Trophoblast cell (in vitro differentiated cells and primary cell): Measurements from ENCODE around the gene UBE2D2.

Source experiments
- DNase-seq, 2 donors: peaks; one replicate each; pipeline ENCODE4 v3.0.0-alpha.2; 2016
- H2AFZ ChIP-seq: 2 replicates; pipeline ENCODE4 v1.6.1; 2013; ENCODE audit warnings: low read length, moderate library complexity, mild to moderate bottlenecking; ENCODE audit not compliant: insufficient read depth, poor library complexity
- H2AK5ac ChIP-seq: 2 replicates; pipeline ENCODE4 v1.6.1; 2013; ENCODE audit warnings: mild to moderate bottlenecking, low read length
- H2BK120ac ChIP-seq: 2 replicates; pipeline ENCODE4 v1.6.1; 2013; ENCODE audit warnings: low read length, mild to moderate bottlenecking, moderate library complexity; ENCODE audit not compliant: insufficient read depth, poor library complexity
- H2BK12ac ChIP-seq: 2 replicates; pipeline ENCODE4 v1.6.1; 2013; ENCODE audit warnings: mild to moderate bottlenecking, low read length, moderate library complexity
- H2BK5ac ChIP-seq: 2 replicates; pipeline ENCODE4 v1.6.1; 2013; ENCODE audit warnings: low read length, low read depth, moderate library complexity, mild to moderate bottlenecking; ENCODE audit not compliant: poor library complexity
- H3K14ac ChIP-seq: 2 replicates; pipeline ENCODE4 v1.6.1; 2013; ENCODE audit warnings: mild to moderate bottlenecking, low read length
- H3K18ac ChIP-seq: 2 replicates; pipeline ENCODE4 v1.6.1; 2013; ENCODE audit warnings: mild to moderate bottlenecking, low read length
- H3K23ac ChIP-seq: 2 replicates; pipeline ENCODE4 v1.6.1; 2013; ENCODE audit warnings: low read length
- H3K27ac ChIP-seq: 2 replicates; pipeline ENCODE4 v1.5.1; 2013; ENCODE audit warnings: low read depth, mild to moderate bottlenecking, inconsistent platforms, low read length, moderate library complexity
- H3K27me3 ChIP-seq: 2 replicates; pipeline ENCODE4 v1.6.1; 2013; ENCODE audit warnings: inconsistent platforms, mild to moderate bottlenecking, low read length, moderate library complexity; ENCODE audit not compliant: insufficient read depth
- H3K36me3 ChIP-seq, 2 experiments: 1 replicate in 1 of 2; 2 replicates in 1 of 2; pipeline ENCODE4 v1.6.1; 2013; ENCODE audit warnings: low read length in 2 of 2, mild to moderate bottlenecking in 2 of 2, moderate library complexity in 1 of 2; ENCODE audit not compliant: insufficient read depth in 2 of 2, control insufficient read depth in 1 of 2
- H3K4ac ChIP-seq: 2 replicates; pipeline ENCODE4 v1.6.1; 2013; ENCODE audit warnings: low read depth, mild to moderate bottlenecking, low read length, moderate library complexity
- H3K4me1 ChIP-seq, 2 experiments: 1 replicate in 1 of 2; 2 replicates in 1 of 2; pipeline ENCODE4 v1.6.1; 2013; ENCODE audit warnings: low read length in 2 of 2, mild to moderate bottlenecking in 2 of 2, moderate library complexity in 1 of 2; ENCODE audit not compliant: insufficient read depth in 2 of 2, control insufficient read depth in 1 of 2
- H3K4me2 ChIP-seq: 2 replicates; pipeline ENCODE4 v1.6.1; 2013; ENCODE audit warnings: inconsistent platforms, mild to moderate bottlenecking, low read length, moderate library complexity
- H3K4me3 ChIP-seq: 2 replicates; pipeline ENCODE4 v1.5.1; 2013; ENCODE audit warnings: mild to moderate bottlenecking, low read depth, low read length, inconsistent platforms
- H3K79me1 ChIP-seq: one replicate; pipeline ENCODE4 v1.6.1; 2013; ENCODE audit warnings: low read length
- H3K79me2 ChIP-seq: 2 replicates; pipeline ENCODE4 v1.6.1; 2013; ENCODE audit warnings: low read length, mild to moderate bottlenecking; ENCODE audit not compliant: control insufficient read depth, insufficient read depth, poor library complexity
- H3K9ac ChIP-seq: 2 replicates; pipeline ENCODE4 v1.6.1; 2013; ENCODE audit warnings: mild to moderate bottlenecking, low read length
- H3K9me3 ChIP-seq: 2 replicates; pipeline ENCODE4 v1.6.1; 2013; ENCODE audit warnings: low read depth, mild to moderate bottlenecking, control low read depth, inconsistent platforms, low read length; ENCODE audit not compliant: insufficient read depth
- H4K12ac ChIP-seq: 2 replicates; pipeline ENCODE4 v1.6.1; 2013; ENCODE audit warnings: low read depth, mild to moderate bottlenecking, low read length, moderate library complexity
- H4K8ac ChIP-seq: 2 replicates; pipeline ENCODE4 v1.6.1; 2013; ENCODE audit warnings: low read depth, mild to moderate bottlenecking, low read length, moderate library complexity
- H4K91ac ChIP-seq: one replicate; pipeline ENCODE4 v1.6.1; 2013; ENCODE audit warnings: low read depth, mild to moderate bottlenecking, low read length, moderate library complexity
- WGBS: extraction: QIAGEN DNeasy Blood & Tissue Kit; methylation state at CpG from one replicate; pipeline ENCODE4 v1.1.7; 2013; ENCODE audit warnings: missing lambda C conversion rate; ENCODE audit not compliant: insufficient read length, insufficient coverage; ENCODE audit errors: extremely low coverage; 5-methylcytosine and 5-hydroxymethylcytosine counted together

Gene UBE2D2

GRCh38 chr5:139649082-139649991 is 88.2 kb downstream of the UBE2D2 start:
- H2BK12ac ChIP-seq = peak overlapping the region; percentile 51

GRCh38 chr5:139650031-139650688 is 89.0 kb downstream of the UBE2D2 start:
- WGBS = no CpG with 5 or more reads among the region's 48 CpGs
- H3K27ac ChIP-seq = peak overlapping the region; percentile 96

More at GRCh38 chr5:139649082-139649991, 88.2 kb downstream of the UBE2D2 start:
- no peaks in the 10 kb centered on the region for H3K9me3 ChIP-seq
- H3K18ac ChIP-seq = peak overlapping the region; percentile 98
- H2AK5ac ChIP-seq = peak overlapping the region; percentile 92
- peak overlapping the region; percentile 38 for H2AFZ ChIP-seq
- peaks cover 54% of the 10 kb centered on the region for H3K79me2 ChIP-seq
- peak overlapping the region; percentile 100 for H3K4ac ChIP-seq
- peak overlapping the region; percentile 77 for H4K8ac ChIP-seq
- peak overlapping the region; percentile 60 for H4K12ac ChIP-seq
- peak overlapping the region; percentile 57 for H2BK120ac ChIP-seq
- H3K36me3 ChIP-seq = peaks cover 3 to 4% of the 10 kb centered on the region in 2 experiments
- H3K9ac ChIP-seq = peak overlapping the region; percentile 90
- H3K23ac ChIP-seq = no peak overlapping the region
- H3K79me1 ChIP-seq = peaks cover 54% of the 10 kb centered on the region
- H4K91ac ChIP-seq = peak overlapping the region; percentile 93
- H3K27ac ChIP-seq = peak overlapping the region; percentile 96
- WGBS = no CpG with 5 or more reads among the region's 77 CpGs
- H3K27me3 ChIP-seq = no peaks in the 10 kb centered on the region
- peak overlapping the region; percentile 93 for H3K14ac ChIP-seq
- DNase-seq = peak in 1 of 2 donors; percentile 23
- peaks cover 46 to 53% of the 10 kb centered on the region in 2 experiments for H3K4me1 ChIP-seq
- peak overlapping the region; percentile 95 for H3K4me2 ChIP-seq
- peak overlapping the region; percentile 97 for H2BK5ac ChIP-seq
- peak overlapping the region; percentile 94 for H3K4me3 ChIP-seq

DNA sequence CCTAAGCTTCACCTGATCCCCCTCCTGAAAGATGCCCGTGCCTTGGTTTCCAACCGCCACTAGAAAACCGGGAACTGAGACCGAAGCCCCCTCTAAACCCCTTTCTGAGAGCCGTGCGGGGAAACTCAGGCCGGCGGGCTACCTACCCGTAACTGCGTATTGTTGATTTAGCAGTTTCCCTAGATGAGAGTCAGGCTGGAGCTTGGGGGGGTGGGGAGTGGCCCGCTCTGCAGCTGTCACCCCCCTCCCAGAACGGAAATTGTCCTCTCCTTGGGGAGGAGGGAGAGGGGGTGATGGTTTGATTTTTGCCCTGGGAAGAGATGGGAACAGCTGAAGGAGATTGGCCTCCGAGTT is 89.5 kb downstream of the UBE2D2 start:
- Histone ChIP-seq H2BK12ac (peak overlapping the region; percentile 50), H3K4me2 (peak overlapping the region; percentile 95), H3K14ac (peak overlapping the region; percentile 93), H3K23ac (no peak overlapping the region), H3K18ac (peak overlapping the region; percentile 98), H3K4me1 (peaks cover 57 to 59% of the 10 kb centered on the region in 2 experiments), H4K8ac (peak overlapping the region; percentile 61), H3K36me3 (peaks cover 3 to 4% of the 10 kb centered on the region in 2 experiments), H3K27ac (peak overlapping the region; percentile 96), H4K12ac (peak overlapping the region; percentile 12), H2AFZ (no peak overlapping the region), H3K79me2 (peaks cover 59% of the 10 kb centered on the region), H4K91ac (peak overlapping the region; percentile 93), H3K79me1 (peaks cover 61% of the 10 kb centered on the region), H3K4me3 (peak overlapping the region; percentile 94), H2AK5ac (peak overlapping the region; percentile 95), H3K4ac (peak overlapping the region; percentile 100), H3K27me3 (no peaks in the 10 kb centered on the region), H2BK120ac (peak overlapping the region; percentile 57), H3K9ac (peak overlapping the region; percentile 75), H2BK5ac (peak overlapping the region; percentile 97), H3K9me3 (no peaks in the 10 kb centered on the region)
- no CpG with 5 or more reads among the region's 13 CpGs for WGBS
- no peak for DNase-seq

More at GRCh38 chr5:139650031-139650688, 89.0 kb downstream of the UBE2D2 start:
- Histone ChIP-seq H3K4me1 (peaks cover 55 to 56% of the 10 kb centered on the region in 2 experiments), H3K4ac (peak overlapping the region; percentile 100), H4K8ac (peak overlapping the region; percentile 77), H3K4me2 (peak overlapping the region; percentile 95), H2AK5ac (peak overlapping the region; percentile 34), H3K4me3 (peak overlapping the region; percentile 94), H4K91ac (peak overlapping the region; percentile 93), H2BK120ac (peak overlapping the region; percentile 57), H3K9me3 (no peaks in the 10 kb centered on the region), H3K36me3 (peaks cover 3 to 4% of the 10 kb centered on the region in 2 experiments), H2BK5ac (peak overlapping the region; percentile 97), H2AFZ (no peak overlapping the region), H3K27me3 (no peaks in the 10 kb centered on the region), H3K18ac (peak overlapping the region; percentile 98), H3K9ac (peak overlapping the region; percentile 90), H3K23ac (no peak overlapping the region), H3K14ac (peak overlapping the region; percentile 93), H3K79me2 (peaks cover 57% of the 10 kb centered on the region), H4K12ac (peak overlapping the region; percentile 12), H2BK12ac (peak overlapping the region; percentile 8), H3K79me1 (peaks cover 58% of the 10 kb centered on the region)
- peak in 1 of 2 donors; percentile 23 for DNase-seq
